ENCODE measurements around the gene EML3.

DNA sequence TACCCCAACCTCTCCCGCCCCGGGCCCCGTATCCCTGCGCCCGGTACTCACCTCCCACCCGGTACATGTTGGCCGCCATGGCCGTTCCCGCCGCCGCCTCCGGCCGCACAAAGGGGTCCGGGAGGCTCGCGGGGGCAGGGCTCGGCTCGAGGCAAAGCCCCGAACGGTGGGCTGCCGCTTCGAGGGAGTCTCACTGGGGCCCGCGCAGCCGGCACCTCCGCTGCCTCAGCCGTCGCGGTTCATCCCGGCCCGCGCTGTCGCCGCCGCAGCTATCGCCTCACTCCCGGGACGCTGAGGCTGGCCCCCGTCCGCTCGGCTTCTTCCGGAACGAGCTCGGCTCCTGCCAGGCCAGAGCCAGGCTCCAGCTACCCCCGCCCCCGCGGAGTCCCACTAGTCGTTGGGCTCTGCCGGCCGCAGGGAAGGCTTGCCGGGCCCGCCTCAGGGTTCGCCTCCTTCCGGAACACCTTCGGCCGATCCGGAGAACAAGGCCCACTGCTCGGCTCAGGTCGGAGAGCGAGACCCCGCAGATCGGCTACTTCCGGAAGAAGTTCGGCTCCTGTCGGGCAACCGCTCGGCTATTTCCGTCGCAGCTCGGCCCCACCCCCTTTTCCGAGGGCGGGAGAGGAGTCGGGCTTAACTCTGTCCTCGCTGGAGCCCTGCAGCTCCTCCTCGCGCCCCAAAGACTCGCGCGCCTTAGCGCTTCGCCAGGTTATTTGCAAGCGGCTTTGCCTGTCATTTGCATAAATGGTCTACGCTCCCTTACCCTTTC is 11.0 kb downstream of the EML3 start, which contains the start of gene MTA2:
- TF ChIP-seq, protein P1, sequence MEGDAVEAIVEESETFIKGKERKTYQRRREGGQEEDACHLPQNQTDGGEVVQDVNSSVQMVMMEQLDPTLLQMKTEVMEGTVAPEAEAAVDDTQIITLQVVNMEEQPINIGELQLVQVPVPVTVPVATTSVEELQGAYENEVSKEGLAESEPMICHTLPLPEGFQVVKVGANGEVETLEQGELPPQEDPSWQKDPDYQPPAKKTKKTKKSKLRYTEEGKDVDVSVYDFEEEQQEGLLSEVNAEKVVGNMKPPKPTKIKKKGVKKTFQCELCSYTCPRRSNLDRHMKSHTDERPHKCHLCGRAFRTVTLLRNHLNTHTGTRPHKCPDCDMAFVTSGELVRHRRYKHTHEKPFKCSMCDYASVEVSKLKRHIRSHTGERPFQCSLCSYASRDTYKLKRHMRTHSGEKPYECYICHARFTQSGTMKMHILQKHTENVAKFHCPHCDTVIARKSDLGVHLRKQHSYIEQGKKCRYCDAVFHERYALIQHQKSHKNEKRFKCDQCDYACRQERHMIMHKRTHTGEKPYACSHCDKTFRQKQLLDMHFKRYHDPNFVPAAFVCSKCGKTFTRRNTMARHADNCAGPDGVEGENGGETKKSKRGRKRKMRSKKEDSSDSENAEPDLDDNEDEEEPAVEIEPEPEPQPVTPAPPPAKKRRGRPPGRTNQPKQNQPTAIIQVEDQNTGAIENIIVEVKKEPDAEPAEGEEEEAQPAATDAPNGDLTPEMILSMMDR (optimal IDR thresholded peaks at IDR 0.05 in 1 of 3, IDR thresholded peaks at IDR 0.05 in 1 of 3, conservative IDR thresholded peaks at IDR 0.05 in 1 of 3; ENCODE audit: extremely low read depth in 1 of 3, insufficient read depth in 2 of 3, low read length in 3 of 3): no peak
- no peak for TF ChIP-seq EZH2 (IDR thresholded peaks at IDR 0.05; ENCODE audit: low read length)

Data from keratinocyte (primary cell).